NK-92 (cell line): Measurements from ENCODE around the gene TRIM24.

Source experiments
- DNase-seq: peaks from one replicate; lab custom pipeline; 2025; ENCODE audit not compliant: unreplicated experiment; lab: John Stamatoyannopoulos, UW

TRIM24 gene

DNA sequence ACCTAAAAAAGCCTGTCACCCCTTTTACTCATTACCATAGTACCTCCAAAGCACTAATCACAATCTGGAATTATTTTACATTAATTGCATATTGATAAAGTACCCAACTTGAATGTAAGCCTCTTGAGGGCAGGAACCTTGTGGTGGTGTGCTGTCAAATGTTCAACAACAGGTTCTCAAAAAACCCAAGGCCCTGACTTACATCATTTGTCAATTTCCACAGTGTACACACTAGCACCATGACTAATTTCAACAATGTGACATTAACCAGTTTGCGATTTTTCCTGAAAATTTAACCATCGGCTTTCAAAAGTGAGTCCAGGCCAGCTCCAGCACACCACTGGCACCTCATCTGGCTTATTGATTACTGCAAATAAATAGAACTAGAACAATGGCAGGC, 153.6 kb downstream of the TRIM24 start:
- DNase-seq = no peak

DNA sequence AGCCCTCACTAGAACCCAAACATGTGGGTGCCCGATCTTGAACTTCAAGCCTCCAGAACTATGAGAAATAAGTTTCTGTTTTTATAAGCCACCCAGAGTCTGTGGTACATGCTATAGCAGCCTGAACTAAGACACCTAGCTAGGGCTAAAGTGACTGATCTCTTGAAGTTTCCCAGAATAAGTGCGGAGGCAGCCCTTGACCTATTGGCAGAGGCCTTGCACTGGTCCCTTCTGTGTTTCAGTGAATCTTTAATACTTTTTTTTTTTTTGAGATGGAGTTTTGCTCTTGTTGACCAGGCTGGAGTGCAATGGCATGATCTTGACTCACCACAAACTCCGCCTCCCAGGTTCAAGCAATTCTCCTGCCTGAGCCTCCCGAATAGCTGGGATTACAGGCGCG, 156.0 kb downstream of the TRIM24 start:
- DNase-seq = no peak

- no peak for DNase-seq
Observed at GRCh38 chr7:138618506-138618905, 158.4 kb downstream of the TRIM24 start.

DNA sequence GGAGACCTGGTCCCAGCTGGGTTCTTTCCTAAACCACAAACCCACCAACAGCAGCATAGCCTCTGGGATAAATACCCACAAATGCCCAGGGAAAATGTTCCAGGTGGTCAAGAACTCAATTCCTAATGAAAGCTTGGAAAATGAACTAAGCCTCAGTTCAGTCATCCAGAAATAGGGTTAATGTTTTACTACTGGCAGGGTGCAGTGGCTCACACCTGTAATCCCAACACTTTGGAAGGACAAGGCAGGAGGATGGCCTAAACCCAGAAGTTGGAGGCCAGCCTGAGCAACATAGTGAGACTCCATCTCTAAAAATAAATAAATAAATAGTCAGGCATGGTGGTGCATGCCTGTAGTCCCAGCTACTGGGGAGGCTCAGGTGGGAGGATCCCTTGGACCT, 158.9 kb downstream of the TRIM24 start:
- DNase-seq = no peak

DNA sequence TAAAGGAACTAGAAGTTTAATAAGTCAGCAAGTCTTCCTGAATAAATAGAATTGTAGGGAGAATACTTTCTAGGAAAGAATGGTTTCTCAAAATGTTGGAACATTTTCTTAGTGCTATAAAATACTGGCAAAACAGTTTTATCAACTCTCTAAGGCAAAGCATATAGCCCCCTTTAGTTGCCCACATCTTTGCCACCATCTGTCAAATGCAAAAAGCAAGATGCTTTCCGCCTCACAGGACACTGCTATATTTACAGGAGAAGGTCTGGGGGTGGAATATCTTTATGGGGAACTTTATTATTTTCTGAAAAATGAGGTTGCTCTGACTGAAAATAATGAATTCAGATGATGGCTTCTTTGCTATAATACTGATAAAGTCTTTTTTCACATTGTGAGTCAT, 162.8 kb downstream of the TRIM24 start:
- no peak for DNase-seq

DNA sequence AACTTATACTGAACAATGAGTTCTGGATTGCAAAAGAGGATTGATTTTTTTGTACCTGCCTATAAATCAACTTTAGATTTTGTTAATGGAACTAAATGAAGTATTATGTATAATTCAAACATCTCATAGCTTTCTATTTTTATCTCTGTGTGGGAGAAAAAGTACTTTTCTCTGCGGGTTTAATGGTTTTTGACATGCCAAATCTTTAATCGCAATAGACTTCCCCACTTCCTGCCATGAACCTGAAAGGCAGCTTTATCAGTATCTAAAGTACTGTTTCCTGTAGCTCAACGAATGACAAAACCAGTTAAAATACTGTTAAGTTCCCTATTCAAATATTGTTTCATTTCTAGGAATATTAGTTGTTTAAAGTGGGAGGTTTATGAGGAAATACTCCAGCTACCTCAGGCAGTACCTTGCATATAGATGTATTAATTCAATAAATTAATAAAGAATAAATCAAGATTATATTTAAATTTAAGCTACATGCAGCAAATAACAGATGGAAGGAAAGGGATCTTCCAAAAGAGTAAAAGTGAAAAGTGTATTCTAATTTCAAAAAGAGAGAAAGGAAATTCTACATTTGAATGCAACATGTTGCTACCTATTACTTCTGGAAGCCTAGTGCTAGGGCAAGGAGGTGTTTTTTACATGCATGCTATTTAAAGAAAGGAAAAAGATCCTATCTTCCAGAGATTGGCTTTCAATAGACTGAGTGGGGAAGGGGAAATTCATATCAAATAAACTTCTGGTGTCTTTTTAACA, 165.2 kb downstream of the TRIM24 start:
- DNase-seq = no peak

DNA sequence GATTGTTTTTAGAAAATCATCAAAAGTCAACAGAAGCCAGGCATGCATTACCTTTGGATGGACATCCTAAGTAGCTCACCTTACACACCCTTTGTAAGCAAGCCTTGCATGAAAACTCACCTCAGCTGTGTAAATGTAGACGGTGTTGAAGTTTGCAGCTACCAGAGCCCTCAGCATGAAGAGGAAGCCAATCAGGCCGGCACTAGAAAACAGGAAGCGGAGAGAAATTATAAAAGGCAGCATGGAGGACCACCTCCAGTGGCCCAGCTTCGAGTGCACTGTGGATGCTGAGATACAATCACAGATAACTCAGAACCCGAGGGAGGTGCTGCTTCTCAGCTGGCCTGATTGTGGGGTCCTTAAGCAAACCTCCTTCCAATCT, 165.8 kb downstream of the TRIM24 start:
- DNase-seq = no peak

DNA sequence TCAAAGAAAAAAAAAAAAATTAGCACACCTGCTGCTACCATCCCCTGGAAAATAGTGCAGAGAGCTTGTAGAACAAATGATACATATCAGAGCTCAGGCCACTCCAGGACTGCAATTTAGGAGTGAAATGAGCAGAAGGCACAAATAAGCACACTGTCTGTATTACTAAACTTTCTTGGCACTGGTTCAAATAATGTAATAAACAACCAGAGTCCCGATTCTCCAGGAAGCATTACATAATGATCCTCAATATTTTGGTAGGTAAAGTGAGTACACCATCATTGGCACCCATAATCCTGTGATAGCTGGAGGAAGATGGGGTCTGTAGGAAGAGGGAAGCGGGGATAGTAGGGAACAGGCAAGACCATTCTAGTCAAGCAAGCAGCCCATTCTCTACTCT, 166.8 kb downstream of the TRIM24 start:
- DNase-seq = no peak

DNA sequence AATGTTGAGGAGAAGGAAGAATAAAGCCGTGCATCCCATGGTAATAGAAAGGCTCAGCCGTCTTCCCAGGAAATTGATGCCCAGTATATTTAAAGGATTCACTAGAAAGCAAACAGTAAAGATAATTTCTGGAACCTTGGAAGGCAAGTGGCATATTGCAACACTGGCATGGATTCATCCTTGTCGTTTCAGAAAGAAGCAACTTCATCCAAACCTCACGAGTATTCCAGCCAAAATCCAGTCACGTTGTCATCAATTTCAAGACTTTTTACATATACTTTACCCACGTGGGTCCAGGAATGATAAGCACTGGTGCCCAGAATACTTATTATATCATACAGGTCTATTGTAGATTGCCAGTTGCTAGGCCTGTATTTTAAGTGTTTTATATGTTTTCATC, 167.3 kb downstream of the TRIM24 start:
- no peak for DNase-seq

GRCh38 chr7:138630059-138630610, 170.1 kb downstream of the TRIM24 start:
- DNase-seq = no peak

DNA sequence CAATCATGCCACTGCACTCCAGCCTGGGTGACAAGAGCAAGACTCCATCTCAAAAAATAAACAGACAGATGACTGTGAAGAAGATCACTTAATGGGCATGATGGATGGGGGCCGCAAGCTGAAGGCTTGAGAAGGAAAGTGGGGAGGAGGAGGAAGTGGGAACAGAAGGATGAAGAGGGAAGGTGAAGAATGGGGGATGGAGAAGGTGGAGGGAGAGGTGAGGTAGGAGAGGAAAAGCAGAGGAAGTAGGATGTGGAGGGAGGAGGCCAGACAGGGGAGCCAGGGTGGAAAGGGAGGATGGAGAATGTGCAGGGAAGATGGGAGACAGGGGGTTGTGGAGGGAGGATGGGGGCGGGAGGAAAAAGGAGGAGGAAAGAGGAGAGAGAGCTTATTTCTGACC, 172.3 kb downstream of the TRIM24 start:
- DNase-seq = no peak

GRCh38 chr7:138632826-138633602, 173.0 kb downstream of the TRIM24 start:
- no peak for DNase-seq
